GM12878 (cell line): ENCODE data around the gene ITGA1. TPM values are rescaled to one million over a fixed set of nuclear protein-coding genes. Genes with fewer than 3 reads are reported as not detected.

ENCODE experiments used
- ATAC-seq: fragments of 200-7000 bp; cut with Tn5 transposase; 3 replicates; pipeline ENCODE4 v1.9.1; 2020; ENCODE audit warnings: mild to moderate bottlenecking, moderate library complexity
- BruUV-seq: library from RNA; stranded (reverse); fragments of 400-500 nt; replicated peaks from 2 replicates; lab custom pipeline; 2021; lab: Mats Ljungman, UMichigan
- CTCF ChIA-PET: fragments of 300-600 bp; sonication (Branson Sonifier 250); formaldehyde crosslinking; extraction: SDS; loops from one replicate; lab custom pipeline; 2021; ENCODE audit warnings: inconsistent platforms; lab: Yijun Ruan, JAX
- POLR2A ChIA-PET: fragments of 350-600 bp; formaldehyde crosslinking; extraction: SDS; loops from one replicate; lab custom pipeline; 2021; ENCODE audit warnings: inconsistent platforms; lab: Charles Lee
- RAD21 ChIA-PET: fragments of 300-600 bp; sonication (Branson Sonifier 250); formaldehyde crosslinking; loops from one replicate; lab custom pipeline; 2023; ENCODE audit warnings: antibody characterized with exemption; ENCODE audit not compliant: unreplicated experiment; lab: Charles Lee
- SMC1A ChIA-PET: fragments of 300-600 bp; sonication (Branson Sonifier 250); formaldehyde crosslinking; loops from one replicate; lab custom pipeline; 2023; ENCODE audit not compliant: unreplicated experiment, uncharacterized antibody; lab: Charles Lee
- DNase-seq: peaks from one replicate; pipeline ENCODE4 v3.0.0-alpha.2; 2011; ENCODE audit warnings: low read depth, low spot score
- FAIRE-seq: peaks from 3 replicates; lab custom pipeline; 2011; peaks lifted over from hg19 to GRCh38; lab: Jason Lieb, UNC
- H2AFZ ChIP-seq: 2 replicates; pipeline ENCODE4 v1.6.0; 2011; ENCODE audit warnings: low read depth, low read length, control low read depth; ENCODE audit not compliant: control insufficient read depth
- H3K27ac ChIP-seq: 2 replicates; pipeline ENCODE4 v1.5.1; 2011; ENCODE audit warnings: control low read depth; ENCODE audit not compliant: control insufficient read depth, insufficient read depth
- H3K27me3 ChIP-seq, 2 experiments: replicated peaks in 1 of 2; 2 replicates each; pipeline versions ENCODE4 v1.6.0 to v1.6.1; 2011; ENCODE audit warnings: low read length in 1 of 2; ENCODE audit not compliant: control insufficient read depth in 2 of 2, insufficient read depth in 2 of 2
- H3K36me3 ChIP-seq, 2 experiments: 2 replicates each; pipeline ENCODE4 v1.5.1; 2011; ENCODE audit warnings: low read length in 1 of 2; ENCODE audit not compliant: control insufficient read depth in 2 of 2, insufficient read depth in 2 of 2
- H3K4me1 ChIP-seq: 2 replicates; pipeline ENCODE4 v1.6.1; 2011; ENCODE audit warnings: mild to moderate bottlenecking, low read length, moderate library complexity, mixed read lengths; ENCODE audit not compliant: control insufficient read depth, insufficient read depth
- H3K4me2 ChIP-seq: 2 replicates; pipeline ENCODE4 v1.6.0; 2011; ENCODE audit warnings: control low read depth; ENCODE audit not compliant: control insufficient read depth, insufficient read depth
- H3K4me3 ChIP-seq: fragments of 200-600 bp; sonication (generic); 2 replicates; pipeline ENCODE4 v1.5.1; 2016
- H3K79me2 ChIP-seq: 2 replicates; pipeline ENCODE4 v1.6.0; 2011; ENCODE audit warnings: low read length; ENCODE audit not compliant: control insufficient read depth, insufficient read depth
- H3K9ac ChIP-seq: 2 replicates; pipeline ENCODE4 v1.8.0; 2011; ENCODE audit warnings: low read length, control low read depth, mixed read lengths; ENCODE audit not compliant: control insufficient read depth, insufficient read depth
- H3K9me3 ChIP-seq: replicated peaks from 3 replicates; pipeline ENCODE4 v1.5.1; 2011; ENCODE audit warnings: mild to moderate bottlenecking, low read length; ENCODE audit not compliant: control insufficient read depth, insufficient read depth
- H4K20me1 ChIP-seq: 2 replicates; pipeline ENCODE4 v1.6.0; 2011; ENCODE audit not compliant: control insufficient read depth, insufficient read depth
- ATF2 ChIP-seq: IDR thresholded peaks from 2 replicates; pipeline ENCODE4 v1.6.1; 2012; ENCODE audit warnings: low read length, inconsistent platforms
- BACH1 ChIP-seq: fragments of 450-650 bp; IDR thresholded peaks from 2 replicates; pipeline ENCODE4 v1.6.1; 2017; ENCODE audit warnings: mild to moderate bottlenecking, borderline replicate concordance
- CHD4 ChIP-seq: fragments of 200-600 bp; sonication (generic); IDR thresholded peaks from 2 replicates; pipeline ENCODE4 v1.6.1; 2016; ENCODE audit warnings: mild to moderate bottlenecking
- E2F8 ChIP-seq: fragments of 450-650 bp; IDR thresholded peaks from 2 replicates; pipeline ENCODE4 v1.6.1; 2018; ENCODE audit warnings: mild to moderate bottlenecking, low read depth, moderate library complexity; ENCODE audit not compliant: partially characterized antibody
- EGR1 ChIP-seq, 2 experiments: IDR thresholded peaks; 1 replicate in 1 of 2; 2 replicates in 1 of 2; pipeline ENCODE4 v1.6.1; 2011 to 2012; ENCODE audit warnings: low read depth in 2 of 2, low read length in 2 of 2, borderline replicate concordance in 1 of 2, mild to moderate bottlenecking in 1 of 2, moderate library complexity in 1 of 2
- ESRRA ChIP-seq: IDR thresholded peaks from 2 replicates; pipeline ENCODE4 v1.6.1; 2012; ENCODE audit warnings: mild to moderate bottlenecking, low read length, improper control_type of control experiment
- EZH2 ChIP-seq: IDR thresholded peaks from 2 replicates; pipeline ENCODE4 v1.6.1; 2012; ENCODE audit warnings: low read depth, mild to moderate bottlenecking, control low read depth, inconsistent platforms, low read length, borderline replicate concordance; ENCODE audit not compliant: control insufficient read depth
- JUNB ChIP-seq: IDR thresholded peaks from 2 replicates; pipeline ENCODE4 v1.6.1; 2016; ENCODE audit warnings: antibody characterized with exemption, mild to moderate bottlenecking
- MXI1 ChIP-seq: fragments of 150-350 bp; IDR thresholded peaks from 2 replicates; pipeline ENCODE4 v1.6.1; 2011; ENCODE audit warnings: low read depth, mild to moderate bottlenecking, inconsistent platforms, low read length, improper control_type of control experiment
- PML ChIP-seq: IDR thresholded peaks from 2 replicates; pipeline ENCODE4 v1.6.1; 2012; ENCODE audit warnings: low read length, inconsistent platforms
- TAF1 ChIP-seq: IDR thresholded peaks from 2 replicates; pipeline ENCODE4 v1.6.1; 2011; ENCODE audit warnings: mild to moderate bottlenecking, low read depth, low read length, borderline replicate concordance
- WRNIP1 ChIP-seq: IDR thresholded peaks from 2 replicates; pipeline ENCODE4 v1.6.1; 2011; ENCODE audit warnings: low read depth, low read length, improper control_type of control experiment, borderline replicate concordance
- ZNF384 ChIP-seq: IDR thresholded peaks from 2 replicates; pipeline ENCODE4 v1.6.1; 2012; ENCODE audit warnings: low read depth, mild to moderate bottlenecking, low read length, improper control_type of control experiment, borderline replicate concordance
- ZSCAN29 ChIP-seq: fragments of 450-650 bp; IDR thresholded peaks from 2 replicates; pipeline ENCODE4 v1.6.1; 2017; ENCODE audit warnings: mild to moderate bottlenecking, moderate library complexity
- WGBS: methylation state at CpG from one replicate; pipeline ENCODE4 v1.1.6; 2016; ENCODE audit warnings: low lambda C conversion rate; ENCODE audit not compliant: insufficient replicate concordance, insufficient coverage; ENCODE audit errors: missing lambda C conversion rate; 5-methylcytosine and 5-hydroxymethylcytosine counted together
- in situ Hi-C: fragments of 300-500 bp; cut with MboI; formaldehyde crosslinking; loops from 9 replicates; pipeline ENCODE4 v1.14.3; 2018; ENCODE audit warnings: mixed read lengths
- intact Hi-C: fragments of 100-400 bp; cut with micrococcal nuclease; formaldehyde crosslinking; loops from one replicate; pipeline ENCODE4 v1.14.2; 2022; ENCODE audit not compliant: unreplicated experiment
- polyA plus RNA-seq, 11 experiments: library from polyadenylated mRNA; depleted of rRNA in 4 of 11; unstranded in 6 of 11; stranded (reverse) in 5 of 11; fragments of >200 nt; fragmentation: Nextera tagmentation in 4 of 11; fragmentation: Illumina TruSeq in 1 of 11; extraction: Ambion mirVana in 4 of 11; extraction: Trizol in 1 of 11; gene quantifications; 1 replicate in 1 of 11; 2 replicates in 10 of 11; pipeline versions ENCODE4 v1.2.1 to v1.2.3, GENCODE V29; 2011 to 2016; ENCODE audit warnings: inconsistent platforms in 2 of 11, missing spikeins in 2 of 11, low read depth in 1 of 11
- total RNA-seq, 4 experiments: library from RNA; depleted of rRNA in 3 of 4; stranded (reverse); fragments of >200 nt in 3 of 4; fragmentation: Illumina TruSeq in 1 of 4; extraction: Trizol in 1 of 4; gene quantifications; 2 replicates each; pipeline versions ENCODE4 v1.2.1 to v1.2.3, GENCODE V29; 2013 to 2021

ITGA1 gene
- total and polyA plus RNA-seq, 10 of the 15 experiments (the other 5 are each of a cell fraction or from before 2014, with no cell fraction given): 0.02 to 0.56 (median 0.19) TPM

- no peaks in the 10 kb centered on the region for H3K36me3 ChIP-seq
- intact Hi-C loops: no loop called here
These were observed 202.8 kb downstream of the ITGA1 start for GRCh38 chr5:52990528-52990925.

More at GRCh38 chr5:52990528-52990925, 202.8 kb downstream of the ITGA1 start:
- Histone ChIP-seq H3K9me3 (no peaks in the 10 kb centered on the region), H3K27me3 (peaks cover 10 to 25% of the 10 kb centered on the region in 2 experiments), H3K4me1 (no peaks in the 10 kb centered on the region), H3K4me2 (no peak overlapping the region), H3K79me2 (no peaks in the 10 kb centered on the region), H3K27ac (no peak overlapping the region), H2AFZ (no peak overlapping the region), H4K20me1 (no peaks in the 10 kb centered on the region), H3K9ac (no peak overlapping the region), H3K4me3 (no peak overlapping the region)
- no peak for ATAC-seq
- CTCF ChIA-PET: interaction anchor here (1.0 kb wide), 1 partner anchor 30 kb away, joined by 3 read pairs; no protein-coding TSS in a partner anchor
- RAD21 ChIA-PET: interaction anchor here (1.1 kb wide), 1 partner anchor 42 kb away, joined by 4 read pairs; no protein-coding TSS in a partner anchor
- SMC1A ChIA-PET: interaction anchor here (1.1 kb wide), 1 partner anchor 42 kb away, joined by 3 read pairs; no protein-coding TSS in a partner anchor
- DNase-seq: no peak
- FAIRE-seq: no peak
- in situ Hi-C loops: no loop called here
- POLR2A ChIA-PET: no interaction called here
- no TSS peak for BruUV-seq
- WGBS: 16% methylated on average over 4 of the region's 4 CpGs
- no peak for TF ChIP-seq JUNB
- no peak for TF ChIP-seq WRNIP1
- no peak for TF ChIP-seq ZSCAN29
- TF ChIP-seq E2F8: no peak
- no peak for TF ChIP-seq ATF2
- TF ChIP-seq EZH2: no peak
- no peak for TF ChIP-seq EGR1 (IDR thresholded peaks at IDR 0.05; ENCODE audit: borderline replicate concordance in 1 of 2, low read depth in 2 of 2, low read length in 2 of 2)
- no peak for TF ChIP-seq ZNF384
- no peak for TF ChIP-seq PML
- no peak for TF ChIP-seq MXI1
- TF ChIP-seq BACH1: no peak
- no peak for TF ChIP-seq CHD4
- TF ChIP-seq TAF1: no peak
- TF ChIP-seq ESRRA: no peak
